ENCODE results near the gene AFF2.

- TF ChIP-seq CTCF (IDR thresholded peaks at IDR 0.05) (no peak), POLR2A (IDR thresholded peaks at IDR 0.05) (no peak), POLR2AphosphoS5 (IDR thresholded peaks at IDR 0.05) (no peak), EP300 (IDR thresholded peaks at IDR 0.05) (no peak)
Observed at GRCh38 chrX:148577741-148578140, 77.3 kb downstream of the AFF2 start.
